Testis (tissue), 3 donors: ENCODE results near the gene NPB. TPM values are rescaled to one million over a fixed set of nuclear protein-coding genes. Genes with fewer than 3 reads are reported as not detected.

Experiments used
- DNase-seq: peaks from one replicate; pipeline ENCODE4 v3.0.0-alpha.2; 2019
- H3K27ac ChIP-seq, 2 donors: fragments of 200-600 bp; sonication (generic); one replicate each; pipeline ENCODE4 v1.5.1; 2019
- H3K27me3 ChIP-seq: fragments of 200-600 bp; sonication (generic); one replicate; pipeline ENCODE4 v1.5.1; 2019
- H3K36me3 ChIP-seq: fragments of 200-600 bp; sonication (generic); one replicate; pipeline ENCODE4 v1.5.1; 2017; ENCODE audit warnings: low read depth; ENCODE audit errors: missing control alignments
- H3K4me1 ChIP-seq: fragments of 200-600 bp; sonication (generic); one replicate; pipeline ENCODE4 v1.5.1; 2019
- H3K4me3 ChIP-seq, 2 donors: fragments of 200-600 bp; sonication (generic); one replicate each; pipeline ENCODE4 v1.5.1; 2017 to 2019
- H3K9me3 ChIP-seq: fragments of 200-600 bp; sonication (generic); one replicate; pipeline ENCODE4 v1.5.1; 2017
- POLR2A ChIP-seq: fragments of 450-650 bp; IDR thresholded peaks from one replicate; pipeline ENCODE4 v1.6.1; 2017; ENCODE audit warnings: antibody characterized with exemption, mild to moderate bottlenecking, moderate library complexity
- WGBS, 2 donors: methylation state at CpG; one replicate each; pipeline ENCODE4 v1.1.5; 2018; 5-methylcytosine and 5-hydroxymethylcytosine counted together
- intact Hi-C: fragments of 100-400 bp; cut with DNase I; formaldehyde crosslinking; loops from one replicate; pipeline ENCODE4 v1.15.1; 2023; ENCODE audit warnings: low total_unique reads
- polyA plus RNA-seq: library from polyadenylated mRNA; stranded (reverse); fragments of 350-450 nt; fragmentation: Illumina TruSeq; extraction: RNeasy Lipid Tissue Mini Kit (QIAGEN cat#74804); gene quantifications from one replicate; pipeline ENCODE4 v1.2.3, GENCODE V29; 2014; ENCODE audit warnings: low read depth, low replicate concordance; ENCODE audit not compliant: insufficient read depth
- total RNA-seq, 2 donors: library from RNA; depleted of rRNA; stranded (reverse); fragments of >200 nt; gene quantifications; one replicate each; pipeline ENCODE4 v1.2.3, GENCODE V29; 2016
- TF ChIP-seq, protein P1 (sequence below), 3 experiments: fragments of 450-650 bp in 2 of 3; fragments of 200-600 bp in 1 of 3; sonication (generic) in 1 of 3; IDR thresholded peaks; one replicate each; pipeline ENCODE4 v1.5.1; 2016 to 2019; ENCODE audit warnings: antibody characterized with exemption in 3 of 3, mild to moderate bottlenecking in 2 of 3, moderate library complexity in 1 of 3

Gene NPB
- total and polyA plus RNA-seq, 3 donors from 2014 or later = 1.8 to 27.3 (median 22.7) TPM

- intact Hi-C loops = no loop called here
- 47 to 72% methylated on average over 4 to 11 of the region's 12 CpGs for WGBS, 2 donors
Observed at GRCh38 chr17:81942167-81942553, 40.1 kb downstream of the NPB start.

DNA sequence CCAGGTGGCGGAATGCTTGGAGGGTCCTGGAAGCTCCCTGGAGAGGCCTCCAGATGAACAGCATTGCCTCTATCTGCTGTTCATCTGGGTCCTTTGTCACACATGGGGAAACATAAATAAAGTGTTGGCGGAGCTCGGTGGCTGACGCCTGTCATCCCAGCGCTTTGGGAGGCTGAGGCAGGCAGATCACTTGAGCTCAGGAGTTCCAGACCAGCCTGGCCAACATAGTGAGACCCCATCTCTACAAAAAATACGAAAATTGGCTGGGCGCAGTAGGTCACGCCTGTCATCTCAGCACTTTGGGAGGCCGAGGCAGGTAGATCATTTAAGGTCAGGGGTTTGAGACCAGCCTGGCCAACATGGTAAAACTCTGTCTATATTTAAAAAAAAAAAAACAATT is 42.8 kb downstream of the NPB start:
- whole genome bisulfite sequencing, 2 donors = 89 to 93% methylated on average over 9 of the region's 9 CpGs
- H3K4me3 ChIP-seq = no peak overlapping the region
- DNase-seq = no peak
- TF ChIP-seq, protein P1, sequence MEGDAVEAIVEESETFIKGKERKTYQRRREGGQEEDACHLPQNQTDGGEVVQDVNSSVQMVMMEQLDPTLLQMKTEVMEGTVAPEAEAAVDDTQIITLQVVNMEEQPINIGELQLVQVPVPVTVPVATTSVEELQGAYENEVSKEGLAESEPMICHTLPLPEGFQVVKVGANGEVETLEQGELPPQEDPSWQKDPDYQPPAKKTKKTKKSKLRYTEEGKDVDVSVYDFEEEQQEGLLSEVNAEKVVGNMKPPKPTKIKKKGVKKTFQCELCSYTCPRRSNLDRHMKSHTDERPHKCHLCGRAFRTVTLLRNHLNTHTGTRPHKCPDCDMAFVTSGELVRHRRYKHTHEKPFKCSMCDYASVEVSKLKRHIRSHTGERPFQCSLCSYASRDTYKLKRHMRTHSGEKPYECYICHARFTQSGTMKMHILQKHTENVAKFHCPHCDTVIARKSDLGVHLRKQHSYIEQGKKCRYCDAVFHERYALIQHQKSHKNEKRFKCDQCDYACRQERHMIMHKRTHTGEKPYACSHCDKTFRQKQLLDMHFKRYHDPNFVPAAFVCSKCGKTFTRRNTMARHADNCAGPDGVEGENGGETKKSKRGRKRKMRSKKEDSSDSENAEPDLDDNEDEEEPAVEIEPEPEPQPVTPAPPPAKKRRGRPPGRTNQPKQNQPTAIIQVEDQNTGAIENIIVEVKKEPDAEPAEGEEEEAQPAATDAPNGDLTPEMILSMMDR (IDR thresholded peaks at IDR 0.05) = no peak
- no peak for TF ChIP-seq POLR2A
- H3K27me3 ChIP-seq = no peaks in the 10 kb centered on the region
- H3K4me1 ChIP-seq = no peaks in the 10 kb centered on the region
- intact Hi-C loops = no loop called here
- H3K36me3 ChIP-seq = no peaks in the 10 kb centered on the region
- no peaks in the 10 kb centered on the region for H3K9me3 ChIP-seq
- H3K27ac ChIP-seq = no peak overlapping the region

More at GRCh38 chr17:81942167-81942553, 40.1 kb downstream of the NPB start:
- H3K36me3 ChIP-seq = no peaks in the 10 kb centered on the region
- H3K27me3 ChIP-seq = no peaks in the 10 kb centered on the region
- H3K4me3 ChIP-seq = no peak overlapping the region
- no peaks in the 10 kb centered on the region for H3K9me3 ChIP-seq
- no peak overlapping the region for H3K27ac ChIP-seq
- no peak for DNase-seq
- TF ChIP-seq POLR2A = no peak
- TF ChIP-seq, protein P1 (IDR thresholded peaks at IDR 0.05) = no peak
- no peaks in the 10 kb centered on the region for H3K4me1 ChIP-seq

GRCh38 chr17:81947189-81947588 is 45.2 kb downstream of the NPB start, which contains the start of gene MYADML2:
Gene MYADML2, minus strand, starts transcription at chr17:81947233. Its CDS starts 5,492 bp downstream, at chr17:81941741.
- no peak within 1 kb of the TSS for H3K27ac ChIP-seq
- H3K9me3 ChIP-seq = no peaks in the 10 kb centered on the region
- no peaks in the 10 kb centered on the region for H3K4me1 ChIP-seq
- intact Hi-C loops = no loop called here
- no peaks in the 10 kb centered on the region for H3K36me3 ChIP-seq
- H3K4me3 ChIP-seq = no peak within 1 kb of the TSS
- no peaks in the 10 kb centered on the region for H3K27me3 ChIP-seq
- TF ChIP-seq POLR2A = no peak
- TF ChIP-seq, protein P1 (IDR thresholded peaks at IDR 0.05) = no peak
- 74 to 82% methylated on average over 9 to 13 of the region's 13 CpGs for whole genome bisulfite sequencing, 2 donors
- DNase-seq = no peak

DNA sequence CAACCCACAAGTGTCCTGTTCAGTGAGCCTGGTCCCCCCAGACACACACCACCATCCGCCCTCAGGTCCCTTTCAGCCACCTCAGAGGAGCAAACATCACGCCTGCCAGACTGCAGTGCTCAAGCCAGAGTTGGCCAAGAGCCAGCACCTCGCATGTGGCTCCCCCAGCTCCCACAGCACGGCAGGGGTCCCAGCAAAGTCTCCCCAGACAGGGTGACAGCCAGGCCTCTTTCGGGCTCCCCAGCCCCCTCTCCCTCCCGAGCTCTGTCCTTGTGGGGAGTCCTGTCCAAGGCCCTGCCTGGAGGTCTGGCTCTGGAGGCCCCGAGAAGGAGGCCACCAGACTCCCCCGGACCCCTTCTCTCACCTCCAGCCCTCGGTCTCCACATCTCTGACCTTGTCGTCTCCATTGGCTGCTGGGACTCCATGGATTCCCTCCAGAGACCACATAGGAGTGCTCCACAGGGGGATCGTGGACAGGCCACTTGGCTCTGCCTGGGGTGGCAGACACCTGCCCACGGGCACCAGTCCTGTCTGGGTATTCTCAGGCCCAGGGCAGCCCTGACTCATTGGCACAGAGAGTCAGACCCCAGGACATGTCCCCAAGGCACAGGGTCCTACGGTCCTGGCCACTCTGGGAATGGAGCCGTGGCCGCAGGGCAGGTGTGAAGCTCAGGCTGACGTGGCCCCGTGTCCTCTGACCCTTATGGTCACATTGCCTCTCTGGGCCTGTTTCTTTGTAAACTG is 46.8 kb downstream of the NPB start:
- H3K4me3 ChIP-seq = no peak overlapping the region
- H3K27ac ChIP-seq = no peak overlapping the region
- H3K9me3 ChIP-seq = no peaks in the 10 kb centered on the region
- TF ChIP-seq, protein P1 (IDR thresholded peaks at IDR 0.05) = no peak
- no peak for TF ChIP-seq POLR2A
- H3K4me1 ChIP-seq = no peaks in the 10 kb centered on the region
- H3K27me3 ChIP-seq = no peaks in the 10 kb centered on the region
- intact Hi-C loops = no loop called here
- DNase-seq = no peak
- 84 to 87% methylated on average over 16 to 17 of the region's 17 CpGs for WGBS, 2 donors
- H3K36me3 ChIP-seq = no peaks in the 10 kb centered on the region

DNA sequence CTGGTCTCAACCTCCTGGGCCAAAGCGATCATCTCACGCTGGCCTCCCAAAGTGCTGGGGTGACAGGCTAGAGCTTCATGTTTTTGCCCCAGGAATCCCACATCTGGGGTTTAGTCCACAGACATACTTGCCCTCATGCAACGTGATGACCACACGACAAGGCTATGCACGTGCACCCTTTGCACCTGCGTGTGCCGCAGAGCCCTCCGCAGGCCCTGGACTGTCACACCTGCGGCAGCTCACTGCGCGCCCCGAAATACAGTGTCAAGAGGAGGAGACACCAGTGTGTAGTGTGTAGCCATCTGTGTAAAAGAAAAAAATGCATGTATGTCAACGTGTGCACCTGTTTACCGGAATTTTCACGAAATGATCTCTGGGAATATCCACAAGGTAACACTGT is 48.5 kb downstream of the NPB start:
- Histone ChIP-seq H3K27me3 (no peaks in the 10 kb centered on the region), H3K36me3 (no peaks in the 10 kb centered on the region), H3K9me3 (no peaks in the 10 kb centered on the region), H3K4me1 (no peaks in the 10 kb centered on the region), H3K4me3 (no peak overlapping the region), H3K27ac (no peak overlapping the region)
- no peak for DNase-seq
- no peak for TF ChIP-seq POLR2A
- TF ChIP-seq, protein P1 (IDR thresholded peaks at IDR 0.05) = no peak
- 83 to 88% methylated on average over 15 of the region's 15 CpGs for WGBS, 2 donors
- intact Hi-C loops = no loop called here
